Heart right ventricle (tissue), 16 donors: Measurements from ENCODE around the gene BCL10. TPM values are rescaled to one million over a fixed set of nuclear protein-coding genes. Genes with fewer than 3 reads are reported as not detected.
A peak's percentile ranks its signal among the peaks of the same experiment; 100 is the strongest.

ENCODE experiments used
- ATAC-seq, 8 donors: fragments of 200-7000 bp; cut with Tn5 transposase; one replicate each; pipeline ENCODE4 v1.9.1; 2020; ENCODE audit warnings: mild to moderate bottlenecking in 8 of 8, moderate library complexity in 8 of 8, moderate number of reproducible peaks in 1 of 8
- DNase-seq, 2 donors: peaks; one replicate each; pipeline ENCODE4 v3.0.0-alpha.2; 2020
- H3K27ac ChIP-seq, 10 donors: fragments of 200-600 bp; sonication (generic) in 2 of 10; one replicate each; pipeline versions ENCODE4 v1.5.0 to v1.8.0; 2020 to 2022; ENCODE audit warnings: mild to moderate bottlenecking in 3 of 10
- H3K27me3 ChIP-seq, 7 donors: fragments of 200-600 bp; one replicate each; pipeline ENCODE4 v1.8.0; 2021 to 2022; ENCODE audit warnings: mild to moderate bottlenecking in 2 of 7
- H3K36me3 ChIP-seq, 9 donors: fragments of 200-600 bp; sonication (generic) in 1 of 9; one replicate each; pipeline versions ENCODE4 v1.5.0 to v1.8.0; 2020 to 2022; ENCODE audit warnings: mild to moderate bottlenecking in 2 of 9
- H3K4me1 ChIP-seq, 9 donors: fragments of 200-600 bp; sonication (generic) in 1 of 9; one replicate each; pipeline versions ENCODE4 v1.5.0 to v1.8.0; 2020 to 2022; ENCODE audit warnings: mild to moderate bottlenecking in 4 of 9
- H3K4me3 ChIP-seq, 10 donors: fragments of 200-600 bp; sonication (generic) in 2 of 10; one replicate each; pipeline versions ENCODE4 v1.5.0 to v1.8.0; 2020 to 2022; ENCODE audit warnings: mild to moderate bottlenecking in 7 of 10, moderate library complexity in 2 of 10
- H3K9me3 ChIP-seq, 11 donors: fragments of 200-600 bp in 10 of 11; sonication (generic) in 2 of 11; one replicate each; pipeline versions ENCODE4 v1.5.0 to v1.8.0; 2013 to 2022; ENCODE audit warnings: mild to moderate bottlenecking in 2 of 11, control low read depth in 1 of 11, moderate library complexity in 1 of 11
- CTCF ChIP-seq, 9 donors: fragments of 200-600 bp; sonication (generic) in 2 of 9; IDR thresholded peaks; one replicate each; pipeline versions ENCODE4 v1.5.0 to v1.8.0; 2021 to 2022; ENCODE audit warnings: antibody characterized with exemption in 9 of 9, mild to moderate bottlenecking in 5 of 9, moderate library complexity in 1 of 9
- WGBS, 2 donors: extraction: QIAGEN DNeasy Blood & Tissue Kit; methylation state at CpG; one replicate each; pipeline ENCODE4 v1.1.7; 2013; ENCODE audit warnings: inconsistent platforms in 1 of 2; 5-methylcytosine and 5-hydroxymethylcytosine counted together
- intact Hi-C, 10 donors: fragments of 100-400 bp; cut with DNase I; formaldehyde crosslinking; loops; one replicate each; pipeline versions ENCODE4 v1.11.1 to v1.14.2; 2022
- polyA plus RNA-seq, 2 donors: library from polyadenylated mRNA; stranded (reverse); fragments of 200-250 nt; gene quantifications; one replicate each; pipeline ENCODE4 v1.2.3, GENCODE V29; 2013
- total RNA-seq, 10 donors: library from RNA; stranded (reverse); fragmentation: NEBNext Ultra II Directional in 3 of 10; extraction: Animal tissue kit (Norgen Biotek cat#: 25700) in 3 of 10; gene quantifications; one replicate each; pipeline versions ENCODE4 v1.2.1 to v1.2.4, GENCODE V29; 2021 to 2023
- donor health status: Arrhythmogenic right ventricular cardiomyopathy.
- donor health status: ischemic (EF 13 %, LVEDD 7.1; RV severe dilation, severe dysfunction).
- donor health status: healthy with polysubstance abuse.
- donor health status: DM: no; HTN: yes; CAD: no.
- donor health status: DM: no; HTN: no; CAD: no.
- donor health status: ischemic (EF 25% LVEDD 6.9; RV normal size, moderate dysfunction).
- donor health status: ischemic (EF 25% LVEDD 5.7; RV mildly dilated, moderate dysfunction).
- donor health status: healthy.
- donor health status: DM: yes; HTN: yes; CAD: no.
- donor health status: Ischemic cardiomyopathy.
- donor health status: ischemic (EF 35%, LVEDD 5.7; RV mildly dilated, moderate dysfunction).
- donor health status: nonischemic (EF 11% LVEDD 7.7; RV severe dilation, severe dysfunction).
- donor health status: DM: yes; HTN: yes; CAD: no.
- donor health status: PGD.
- donor health status: ischemic (EF 29% LVEDD 5.4; RV normal size, mild dysfunction).
- donor health status: nonischemic (EF 23%, LVEDD 6.1; RV moderate dilation, normal function).

The BCL10 gene
- total and polyA plus RNA-seq, 12 donors, result 4.1 to 15.3 (median 8.9) TPM

GRCh38 chr1:85318217-85318616 is 41.8 kb upstream of the BCL10 start:
- H3K9me3 ChIP-seq, result no peaks in the 10 kb centered on the region
- H3K4me3 ChIP-seq, result no peak overlapping the region
- no peak for DNase-seq
- peaks cover 0 to 57% (median 39%) of the 10 kb centered on the region in 9 donors for H3K4me1 ChIP-seq
- ATAC-seq, result no peak
- TF ChIP-seq CTCF (IDR thresholded peaks at IDR 0.05), result no peak
- H3K36me3 ChIP-seq, result no peaks in the 10 kb centered on the region
- intact Hi-C loops, result loop anchor here in 1 of 10 donors (10.0 kb wide), 1 partner anchor 147 kb away; the partner anchor contains the start of gene DDAH1
- WGBS, 2 donors, result 82 to 92% methylated on average over 1 of the region's 1 CpG
- H3K27ac ChIP-seq, result no peak overlapping the region
- no peaks in the 10 kb centered on the region for H3K27me3 ChIP-seq

GRCh38 chr1:85317560-85317959 is 41.1 kb upstream of the BCL10 start:
- no peaks in the 10 kb centered on the region for H3K27me3 ChIP-seq

GRCh38 chr1:85316321-85316720 is 39.9 kb upstream of the BCL10 start:
- DNase-seq, result no peak
- intact Hi-C loops, result loop anchor here in 1 of 10 donors (10.0 kb wide), 1 partner anchor 148 kb away; the partner anchor contains the start of gene DDAH1
- peaks cover 0 to 58% (median 40%) of the 10 kb centered on the region in 9 donors for H3K4me1 ChIP-seq
- ATAC-seq, result no peak
- H3K36me3 ChIP-seq, result no peaks in the 10 kb centered on the region
- no peak overlapping the region for H3K4me3 ChIP-seq
- H3K9me3 ChIP-seq, result no peaks in the 10 kb centered on the region
- no peak for TF ChIP-seq CTCF (IDR thresholded peaks at IDR 0.05)
- H3K27me3 ChIP-seq, result no peaks in the 10 kb centered on the region
- 93 to 96% methylated on average over 2 of the region's 2 CpGs for WGBS, 2 donors
- peak overlapping the region; percentile 26 to 94 (median 80) for H3K27ac ChIP-seq

More at GRCh38 chr1:85317560-85317959, 41.1 kb upstream of the BCL10 start:
- intact Hi-C loops, result loop anchor here in 1 of 10 donors (10.0 kb wide), 1 partner anchor 147 kb away; the partner anchor contains the start of gene DDAH1
- Histone ChIP-seq H3K4me1 (peaks cover 0 to 58% (median 42%) of the 10 kb centered on the region in 9 donors), H3K4me3 (no peak overlapping the region), H3K36me3 (no peaks in the 10 kb centered on the region), H3K27ac (no peak overlapping the region), H3K9me3 (no peaks in the 10 kb centered on the region)
- WGBS, 2 donors, result 71% methylated on average over 5 of the region's 5 CpGs
- ATAC-seq (no peak), DNase-seq (no peak)
- TF ChIP-seq CTCF (IDR thresholded peaks at IDR 0.05), result no peak

DNA sequence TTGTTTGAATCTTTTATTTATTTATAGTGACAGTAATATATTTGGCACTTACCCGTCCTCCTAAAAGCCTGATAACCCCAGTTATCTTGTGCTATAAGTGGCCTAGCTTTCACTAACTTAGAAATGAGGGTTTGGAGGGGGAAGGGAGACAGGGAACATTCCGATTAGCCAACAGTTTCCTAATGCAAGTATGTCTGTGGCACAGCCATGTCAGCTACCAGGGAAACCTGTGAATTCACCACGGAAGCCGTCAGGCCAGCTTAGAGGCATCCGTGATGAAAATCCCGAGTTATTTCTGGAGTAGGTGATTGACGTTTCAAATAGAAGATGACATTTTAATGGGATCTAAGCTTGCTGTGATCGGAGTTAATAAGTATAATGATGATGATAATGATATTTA is 39.4 kb upstream of the BCL10 start:
- no peak overlapping the region for H3K4me3 ChIP-seq
- ATAC-seq (peak; percentile 56 to 84 (median 74)), DNase-seq (peak in 1 of 2 donors; percentile 56)
- peaks cover 0 to 57% (median 36%) of the 10 kb centered on the region in 9 donors for H3K4me1 ChIP-seq
- H3K36me3 ChIP-seq, result no peaks in the 10 kb centered on the region
- H3K9me3 ChIP-seq, result no peaks in the 10 kb centered on the region
- no peak for TF ChIP-seq CTCF (IDR thresholded peaks at IDR 0.05)
- intact Hi-C loops, result loop anchor here in 1 of 10 donors (10.0 kb wide), 1 partner anchor 149 kb away; the partner anchor contains the start of gene DDAH1
- 43 to 66% methylated on average over 8 of the region's 8 CpGs for WGBS, 2 donors
- H3K27ac ChIP-seq, result peak overlapping the region; percentile 35 to 94 (median 80)
- no peaks in the 10 kb centered on the region for H3K27me3 ChIP-seq
